ENCODE measurements around the gene DNAJB6. TPM values are rescaled to one million over a fixed set of nuclear protein-coding genes. Genes with fewer than 3 reads are reported as not detected.
A peak's percentile ranks its signal among the peaks of the same experiment; 100 is the strongest.

DNAJB6 gene
- polyA plus RNA-seq, 3 donors, result 66.6 to 117 (median 116) TPM

GRCh38 chr7:157361537-157361936, 24.7 kb downstream of the DNAJB6 start:
- no peak for DNase-seq
- Mint-ChIP-seq H3K36me3 (peaks cover 80 to 83% of the 10 kb centered on the region in 2 donors), H3K27ac (no peak overlapping the region)

GRCh38 chr7:157362729-157363128, 25.9 kb downstream of the DNAJB6 start:
- H3K27ac ChIP-seq (ENCODE audit: low read depth in 1 of 2, low read length in 2 of 2), result no peak overlapping the region
- H2AFZ ChIP-seq (ENCODE audit: insufficient read depth, low read depth, low read length, poor library complexity, severe bottlenecking), result no peak overlapping the region
- TF ChIP-seq CTCF (IDR thresholded peaks at IDR 0.05), result no peak
- no peak overlapping the region for H3K4me3 Mint-ChIP-seq
- peaks cover 96% of the 10 kb centered on the region for H3K79me2 ChIP-seq (ENCODE audit: insufficient read depth, low read length)
- H3K27ac Mint-ChIP-seq, result peak overlapping the region in 1 of 7 donors; percentile 21
- no peaks in the 10 kb centered on the region for H3K27me3 Mint-ChIP-seq (ENCODE audit: low read depth in 3 of 3)
- no peak for DNase-seq
- peaks cover 0 to 4% (median 0%) of the 10 kb centered on the region in 7 donors for H3K9me3 Mint-ChIP-seq
- H3K4me2 ChIP-seq (replicated peaks; ENCODE audit: extremely low read depth, low read length, poor library complexity, severe bottlenecking), result no peak overlapping the region
- H3K4me1 ChIP-seq (ENCODE audit: control insufficient read depth in 1 of 2, insufficient read depth in 2 of 2, low read length in 2 of 2), result peaks cover 2% of the 10 kb centered on the region in 2 donors
- intact Hi-C loops (cut with micrococcal nuclease), result no loop called here
- peaks cover 87 to 100% of the 10 kb centered on the region in 2 donors for H3K36me3 ChIP-seq (replicated peaks in 1 of 2; ENCODE audit: control insufficient read depth in 1 of 2, insufficient read depth in 2 of 2, low read length in 2 of 2)
- H3K4me3 ChIP-seq (replicated peaks in 1 of 3; ENCODE audit: low read depth in 2 of 3, low read length in 3 of 3), result no peak overlapping the region
- no peak overlapping the region for H3K9ac ChIP-seq (ENCODE audit: insufficient read depth, low read length, poor library complexity, severe bottlenecking)
- peaks cover 100% of the 10 kb centered on the region for H4K20me1 ChIP-seq (ENCODE audit: insufficient read depth, low read length)
- H3K9me3 ChIP-seq (replicated peaks in 1 of 2; ENCODE audit: control insufficient read depth in 1 of 2, insufficient read depth in 1 of 2, low read length in 2 of 2), result no peaks in the 10 kb centered on the region
- H3K4me1 Mint-ChIP-seq, result peaks cover 2% of the 10 kb centered on the region
- no peaks in the 10 kb centered on the region for H3K27me3 ChIP-seq (ENCODE audit: control insufficient read depth in 2 of 2, insufficient read depth in 2 of 2, low read length in 2 of 2)
- peaks cover 89 to 95% of the 10 kb centered on the region in 2 donors for H3K36me3 Mint-ChIP-seq
- WGBS (ENCODE audit: insufficient coverage), result 100% methylated on average over 2 of the region's 6 CpGs

More at GRCh38 chr7:157361537-157361936, 24.7 kb downstream of the DNAJB6 start:
- no peaks in the 10 kb centered on the region for H3K9me3 ChIP-seq (replicated peaks in 1 of 2; ENCODE audit: control insufficient read depth in 1 of 2, insufficient read depth in 1 of 2, low read length in 2 of 2)
- Mint-ChIP-seq H3K4me1 (peaks cover 14% of the 10 kb centered on the region), H3K4me3 (no peak overlapping the region), H3K9me3 (no peaks in the 10 kb centered on the region), H3K27me3 (ENCODE audit: low read depth in 3 of 3) (no peaks in the 10 kb centered on the region)
- peaks cover 2 to 14% of the 10 kb centered on the region in 2 donors for H3K4me1 ChIP-seq (ENCODE audit: control insufficient read depth in 1 of 2, insufficient read depth in 2 of 2, low read length in 2 of 2)
- peaks cover 75 to 88% of the 10 kb centered on the region in 2 donors for H3K36me3 ChIP-seq (replicated peaks in 1 of 2; ENCODE audit: control insufficient read depth in 1 of 2, insufficient read depth in 2 of 2, low read length in 2 of 2)
- TF ChIP-seq CTCF (IDR thresholded peaks at IDR 0.05), result no peak
- peaks cover 100% of the 10 kb centered on the region for H3K79me2 ChIP-seq (ENCODE audit: insufficient read depth, low read length)
- H2AFZ ChIP-seq (ENCODE audit: insufficient read depth, low read depth, low read length, poor library complexity, severe bottlenecking), result no peak overlapping the region
- no peaks in the 10 kb centered on the region for H3K27me3 ChIP-seq (ENCODE audit: control insufficient read depth in 2 of 2, insufficient read depth in 2 of 2, low read length in 2 of 2)
- peaks cover 100% of the 10 kb centered on the region for H4K20me1 ChIP-seq (ENCODE audit: insufficient read depth, low read length)
- no peak overlapping the region for H3K27ac ChIP-seq (ENCODE audit: low read depth in 1 of 2, low read length in 2 of 2)
- no peak overlapping the region for H3K9ac ChIP-seq (ENCODE audit: insufficient read depth, low read length, poor library complexity, severe bottlenecking)
- WGBS (ENCODE audit: insufficient coverage), result 98% methylated on average over 5 of the region's 6 CpGs
- H3K4me2 ChIP-seq (replicated peaks; ENCODE audit: extremely low read depth, low read length, poor library complexity, severe bottlenecking), result no peak overlapping the region
- intact Hi-C loops (cut with micrococcal nuclease), result no loop called here
- H3K4me3 ChIP-seq (replicated peaks in 1 of 3; ENCODE audit: low read depth in 2 of 3, low read length in 3 of 3), result no peak overlapping the region
